GM21529 (cell line): Measurements from ENCODE around the gene OR14A16.
A peak's percentile ranks its signal among the peaks of the same experiment; 100 is the strongest.

ENCODE experiments used
- ATAC-seq: cut with Tn5 transposase; IDR thresholded peaks from one replicate; pipeline ENCODE4 v1.9.1; 2021; ENCODE audit not compliant: unreplicated experiment

The OR14A16 gene

GRCh38 chr1:247824023-247824422 is at the start of gene OR14A16:
Gene OR14A16 (minus strand): TSS chr1:247824119. CDS start chr1:247815729, 8,390 bp downstream.
- no peak for ATAC-seq

GRCh38 chr1:247865416-247865815 is 41.5 kb upstream of the OR14A16 start:
- no peak for ATAC-seq

- no peak for ATAC-seq
Measured at GRCh38 chr1:247864644-247865043, 40.7 kb upstream of the OR14A16 start.

- no peak for ATAC-seq
Measured at GRCh38 chr1:247862756-247863155, 38.8 kb upstream of the OR14A16 start.

- ATAC-seq = no peak
Measured at GRCh38 chr1:247857985-247858619, 34.2 kb upstream of the OR14A16 start.

GRCh38 chr1:247857069-247857984 is 33.4 kb upstream of the OR14A16 start, which contains the start of gene TRIM58:
Gene TRIM58 (plus strand): TSS chr1:247857187. CDS start chr1:247857247, 60 bp downstream.
- ATAC-seq = peak; percentile 66

- ATAC-seq = no peak
Measured at GRCh38 chr1:247855911-247856310, 32.0 kb upstream of the OR14A16 start.

GRCh38 chr1:247854899-247855545 is 31.1 kb upstream of the OR14A16 start:
- no peak for ATAC-seq

GRCh38 chr1:247849616-247850015 is 25.7 kb upstream of the OR14A16 start:
- ATAC-seq = no peak

- no peak for ATAC-seq
Measured at GRCh38 chr1:247848346-247848745, 24.4 kb upstream of the OR14A16 start.

GRCh38 chr1:247845693-247846017 is 21.7 kb upstream of the OR14A16 start:
- ATAC-seq = no peak

GRCh38 chr1:247845011-247845692 is 21.2 kb upstream of the OR14A16 start:
- no peak for ATAC-seq

- no peak for ATAC-seq
Measured at GRCh38 chr1:247843411-247843810, 19.5 kb upstream of the OR14A16 start.

- ATAC-seq = no peak
Measured at GRCh38 chr1:247841796-247842195, 17.9 kb upstream of the OR14A16 start, which contains the start of gene OR11L1. Gene OR11L1 (minus strand): TSS chr1:247841896. CDS start chr1:247841896, 0 bp downstream.

- no peak for ATAC-seq
Measured at GRCh38 chr1:247840818-247841217, 16.9 kb upstream of the OR14A16 start.

- ATAC-seq = no peak
Measured at GRCh38 chr1:247833601-247834000, 9.7 kb upstream of the OR14A16 start.

- ATAC-seq = no peak
Measured at GRCh38 chr1:247829656-247830055, 5.7 kb upstream of the OR14A16 start.

- ATAC-seq = no peak
Measured at GRCh38 chr1:247825362-247825761, 1.4 kb upstream of the OR14A16 start.

GRCh38 chr1:247822060-247822459 is 1.9 kb downstream of the OR14A16 start:
- no peak for ATAC-seq

- no peak for ATAC-seq
Measured at GRCh38 chr1:247812637-247813036, 11.3 kb downstream of the OR14A16 start.

- no peak for ATAC-seq
Measured at GRCh38 chr1:247797518-247797917, 26.4 kb downstream of the OR14A16 start.
